ENCODE data around the gene DNA2. TPM values are rescaled to one million over a fixed set of nuclear protein-coding genes. Genes with fewer than 3 reads are reported as not detected.

DNA2 gene
- total RNA-seq, 1 experiment from 2014 or later: 20.9 TPM

DNA sequence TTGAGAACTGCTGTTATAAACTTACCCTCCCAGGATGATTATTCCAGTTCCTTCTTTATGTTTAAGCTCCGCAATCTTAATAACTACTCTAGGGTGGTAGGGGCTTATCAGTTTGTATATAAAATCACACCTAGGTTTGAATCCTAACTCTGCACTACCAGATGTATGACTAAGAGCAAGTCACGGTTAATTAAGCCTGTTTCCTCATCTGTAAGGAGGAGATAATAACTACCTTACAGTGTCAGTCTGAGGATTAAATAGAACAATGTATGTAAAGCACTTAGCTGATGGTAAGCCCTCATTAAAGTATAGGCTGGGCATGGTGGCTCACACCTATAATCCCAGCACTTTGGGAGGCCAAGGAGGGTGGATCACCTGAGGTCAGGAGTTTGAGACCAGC lies 9.2 kb downstream of the DNA2 start:
- TF ChIP-seq SRF (IDR thresholded peaks at IDR 0.05; ENCODE audit: low read depth) (no peak), POLR2A (IDR thresholded peaks at IDR 0.05; ENCODE audit: borderline replicate concordance, extremely low read depth, insufficient read depth, insufficient read length) (no peak), SP1 (IDR thresholded peaks at IDR 0.05; ENCODE audit: low read depth) (no peak)
- TF ChIP-seq, protein P1, sequence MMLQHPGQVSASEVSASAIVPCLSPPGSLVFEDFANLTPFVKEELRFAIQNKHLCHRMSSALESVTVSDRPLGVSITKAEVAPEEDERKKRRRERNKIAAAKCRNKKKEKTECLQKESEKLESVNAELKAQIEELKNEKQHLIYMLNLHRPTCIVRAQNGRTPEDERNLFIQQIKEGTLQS (IDR thresholded peaks at IDR 0.05): no peak
- Histone ChIP-seq H3K4me1 (ENCODE audit: control insufficient read depth in 1 of 2, insufficient read depth in 2 of 2, low read length in 2 of 2) (no peaks in the 10 kb centered on the region), H2AFZ (ENCODE audit: low read depth, low read length, poor library complexity, severe bottlenecking) (no peak overlapping the region), H3K4me2 (ENCODE audit: low read length) (no peak overlapping the region), H4K20me1 (ENCODE audit: insufficient read depth) (no peaks in the 10 kb centered on the region), H3K9me3 (ENCODE audit: control insufficient read depth in 1 of 2, insufficient read depth in 1 of 2, low read depth in 1 of 2, low read length in 2 of 2) (no peaks in the 10 kb centered on the region), H3K27ac (ENCODE audit: low read depth, low read length) (no peak overlapping the region), H3K36me3 (ENCODE audit: control insufficient read depth in 1 of 2, insufficient read depth in 2 of 2, low read length in 2 of 2) (peaks cover 22 to 26% of the 10 kb centered on the region in 2 experiments), H3K27me3 (ENCODE audit: insufficient read depth, low read length) (no peaks in the 10 kb centered on the region), H3K4me3 (replicated peaks in 1 of 2; ENCODE audit: low read depth in 1 of 2, low read length in 2 of 2) (no peak overlapping the region), H3K9me2 (ENCODE audit: insufficient read depth) (no peaks in the 10 kb centered on the region), H3K9ac (ENCODE audit: low read length) (no peak overlapping the region), H3K79me2 (ENCODE audit: insufficient read depth, low read length) (peaks cover 23% of the 10 kb centered on the region)
- POLR2A ChIA-PET: no interaction called here
- RAD21 ChIA-PET (ENCODE audit: low non-redundant PET in 1 of 2, low total read pairs in 2 of 2, uncharacterized antibody in 2 of 2, unreplicated experiment in 2 of 2): no interaction called here
- no peak for DNase-seq (ENCODE audit: low read depth, low spot score)
- CTCF ChIA-PET: no interaction called here
- ATAC-seq: no peak
- BruUV-seq (replicated peaks): no TSS peak
- intact Hi-C loops (cut with micrococcal nuclease): no loop called here

DNA sequence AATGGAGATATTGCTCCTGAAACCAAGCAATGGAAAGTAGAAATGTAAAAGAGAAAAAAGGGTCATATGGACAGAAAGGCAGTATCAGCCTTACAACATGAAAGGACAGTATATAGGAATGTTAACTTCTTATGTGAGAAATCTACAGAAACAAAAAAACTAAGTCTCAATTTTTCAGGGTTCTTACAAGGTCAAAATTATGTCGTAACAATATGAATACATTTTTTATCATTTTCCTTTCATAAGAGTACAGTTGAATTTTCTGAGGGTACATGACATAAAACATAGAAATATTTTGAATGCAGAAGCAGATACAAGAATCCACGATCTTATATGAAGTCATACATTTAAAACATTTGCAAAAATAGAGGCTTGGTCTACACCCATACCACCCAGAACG lies 10.7 kb downstream of the DNA2 start:
- POLR2A ChIA-PET: no interaction called here
- H3K36me3 ChIP-seq (ENCODE audit: control insufficient read depth in 1 of 2, insufficient read depth in 2 of 2, low read length in 2 of 2): peaks cover 31% of the 10 kb centered on the region in 2 experiments
- intact Hi-C loops (cut with micrococcal nuclease): no loop called here

More for the DNA sequence above, 10.7 kb downstream of the DNA2 start:
- H3K4me2 ChIP-seq (ENCODE audit: low read length): no peak overlapping the region
- H4K20me1 ChIP-seq (ENCODE audit: insufficient read depth): no peaks in the 10 kb centered on the region
- H3K9me3 ChIP-seq (ENCODE audit: control insufficient read depth in 1 of 2, insufficient read depth in 1 of 2, low read depth in 1 of 2, low read length in 2 of 2): no peaks in the 10 kb centered on the region
- no TSS peak for BruUV-seq (replicated peaks)
- H3K4me3 ChIP-seq (replicated peaks in 1 of 2; ENCODE audit: low read depth in 1 of 2, low read length in 2 of 2): no peak overlapping the region
- no peaks in the 10 kb centered on the region for H3K9me2 ChIP-seq (ENCODE audit: insufficient read depth)
- TF ChIP-seq EGR1 (IDR thresholded peaks at IDR 0.05; ENCODE audit: low read depth) (no peak), POLR2AphosphoS5 (IDR thresholded peaks at IDR 0.05; ENCODE audit: low read depth, low read length) (no peak), JUND (IDR thresholded peaks at IDR 0.05) (no peak), ZNF274 (IDR thresholded peaks at IDR 0.05; ENCODE audit: low read depth, low read length) (no peak), YY1 (IDR thresholded peaks at IDR 0.05; ENCODE audit: extremely low read depth, insufficient replicate concordance, low read depth, low read length) (no peak), SIN3A (IDR thresholded peaks at IDR 0.05; ENCODE audit: low read depth) (no peak), SRF (IDR thresholded peaks at IDR 0.05; ENCODE audit: low read depth) (no peak), RAD21 (IDR thresholded peaks at IDR 0.05; ENCODE audit: low read depth) (no peak), EZH2phosphoT487 (IDR thresholded peaks at IDR 0.05; ENCODE audit: borderline replicate concordance) (no peak), POLR2A (IDR thresholded peaks at IDR 0.05; ENCODE audit: borderline replicate concordance, extremely low read depth, insufficient read depth, insufficient read length) (no peak)
- TF ChIP-seq, protein P2, sequence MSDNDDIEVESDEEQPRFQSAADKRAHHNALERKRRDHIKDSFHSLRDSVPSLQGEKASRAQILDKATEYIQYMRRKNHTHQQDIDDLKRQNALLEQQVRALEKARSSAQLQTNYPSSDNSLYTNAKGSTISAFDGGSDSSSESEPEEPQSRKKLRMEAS (IDR thresholded peaks at IDR 0.05): no peak
- TF ChIP-seq, protein P3, sequence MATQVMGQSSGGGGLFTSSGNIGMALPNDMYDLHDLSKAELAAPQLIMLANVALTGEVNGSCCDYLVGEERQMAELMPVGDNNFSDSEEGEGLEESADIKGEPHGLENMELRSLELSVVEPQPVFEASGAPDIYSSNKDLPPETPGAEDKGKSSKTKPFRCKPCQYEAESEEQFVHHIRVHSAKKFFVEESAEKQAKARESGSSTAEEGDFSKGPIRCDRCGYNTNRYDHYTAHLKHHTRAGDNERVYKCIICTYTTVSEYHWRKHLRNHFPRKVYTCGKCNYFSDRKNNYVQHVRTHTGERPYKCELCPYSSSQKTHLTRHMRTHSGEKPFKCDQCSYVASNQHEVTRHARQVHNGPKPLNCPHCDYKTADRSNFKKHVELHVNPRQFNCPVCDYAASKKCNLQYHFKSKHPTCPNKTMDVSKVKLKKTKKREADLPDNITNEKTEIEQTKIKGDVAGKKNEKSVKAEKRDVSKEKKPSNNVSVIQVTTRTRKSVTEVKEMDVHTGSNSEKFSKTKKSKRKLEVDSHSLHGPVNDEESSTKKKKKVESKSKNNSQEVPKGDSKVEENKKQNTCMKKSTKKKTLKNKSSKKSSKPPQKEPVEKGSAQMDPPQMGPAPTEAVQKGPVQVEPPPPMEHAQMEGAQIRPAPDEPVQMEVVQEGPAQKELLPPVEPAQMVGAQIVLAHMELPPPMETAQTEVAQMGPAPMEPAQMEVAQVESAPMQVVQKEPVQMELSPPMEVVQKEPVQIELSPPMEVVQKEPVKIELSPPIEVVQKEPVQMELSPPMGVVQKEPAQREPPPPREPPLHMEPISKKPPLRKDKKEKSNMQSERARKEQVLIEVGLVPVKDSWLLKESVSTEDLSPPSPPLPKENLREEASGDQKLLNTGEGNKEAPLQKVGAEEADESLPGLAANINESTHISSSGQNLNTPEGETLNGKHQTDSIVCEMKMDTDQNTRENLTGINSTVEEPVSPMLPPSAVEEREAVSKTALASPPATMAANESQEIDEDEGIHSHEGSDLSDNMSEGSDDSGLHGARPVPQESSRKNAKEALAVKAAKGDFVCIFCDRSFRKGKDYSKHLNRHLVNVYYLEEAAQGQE (IDR thresholded peaks at IDR 0.05; ENCODE audit: low read depth): no peak
- TF ChIP-seq, protein P4, sequence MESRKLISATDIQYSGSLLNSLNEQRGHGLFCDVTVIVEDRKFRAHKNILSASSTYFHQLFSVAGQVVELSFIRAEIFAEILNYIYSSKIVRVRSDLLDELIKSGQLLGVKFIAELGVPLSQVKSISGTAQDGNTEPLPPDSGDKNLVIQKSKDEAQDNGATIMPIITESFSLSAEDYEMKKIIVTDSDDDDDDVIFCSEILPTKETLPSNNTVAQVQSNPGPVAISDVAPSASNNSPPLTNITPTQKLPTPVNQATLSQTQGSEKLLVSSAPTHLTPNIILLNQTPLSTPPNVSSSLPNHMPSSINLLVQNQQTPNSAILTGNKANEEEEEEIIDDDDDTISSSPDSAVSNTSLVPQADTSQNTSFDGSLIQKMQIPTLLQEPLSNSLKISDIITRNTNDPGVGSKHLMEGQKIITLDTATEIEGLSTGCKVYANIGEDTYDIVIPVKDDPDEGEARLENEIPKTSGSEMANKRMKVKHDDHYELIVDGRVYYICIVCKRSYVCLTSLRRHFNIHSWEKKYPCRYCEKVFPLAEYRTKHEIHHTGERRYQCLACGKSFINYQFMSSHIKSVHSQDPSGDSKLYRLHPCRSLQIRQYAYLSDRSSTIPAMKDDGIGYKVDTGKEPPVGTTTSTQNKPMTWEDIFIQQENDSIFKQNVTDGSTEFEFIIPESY (IDR thresholded peaks at IDR 0.05; ENCODE audit: extremely low read depth, insufficient replicate concordance, low read length): no peak
- ChIA-PET RAD21 (ENCODE audit: low non-redundant PET in 1 of 2, low total read pairs in 2 of 2, uncharacterized antibody in 2 of 2, unreplicated experiment in 2 of 2) (no interaction called here), CTCF (no interaction called here)
- H3K27ac ChIP-seq (ENCODE audit: low read depth, low read length): no peak overlapping the region
- no peak overlapping the region for H2AFZ ChIP-seq (ENCODE audit: low read depth, low read length, poor library complexity, severe bottlenecking)
- H3K9ac ChIP-seq (ENCODE audit: low read length): no peak overlapping the region
- DNase-seq (ENCODE audit: low read depth, low spot score): no peak
- H3K4me1 ChIP-seq (ENCODE audit: control insufficient read depth in 1 of 2, insufficient read depth in 2 of 2, low read length in 2 of 2): no peaks in the 10 kb centered on the region
- H3K27me3 ChIP-seq (ENCODE audit: insufficient read depth, low read length): no peaks in the 10 kb centered on the region
- no peak for ATAC-seq
- peaks cover 24% of the 10 kb centered on the region for H3K79me2 ChIP-seq (ENCODE audit: insufficient read depth, low read length)

All from HCT116 (cell line).